Measurements from ENCODE around the gene TLNRD1.

The TLNRD1 gene

GRCh38 chr15:80978685-80979329, 21.9 kb upstream of the TLNRD1 start:
- no peak overlapping the region for H3K4me3 ChIP-seq (ENCODE audit: low read length)
- H2AFZ ChIP-seq (ENCODE audit: low read length), result no peak overlapping the region
- H3K9me2 ChIP-seq (replicated peaks; ENCODE audit: insufficient read depth, low read length), result no peaks in the 10 kb centered on the region
- H3K36me3 ChIP-seq (replicated peaks; ENCODE audit: insufficient read depth, low read length), result peaks cover 8% of the 10 kb centered on the region; the same call in 1 of the 2 replicates
- no peaks in the 10 kb centered on the region for H3K4me1 ChIP-seq (ENCODE audit: low read length)
- H3K79me2 ChIP-seq (ENCODE audit: low read length), result peaks cover 73% of the 10 kb centered on the region
- DNase-seq, result no peak
- H3K27ac ChIP-seq (ENCODE audit: low read length), result no peak overlapping the region
- no peaks in the 10 kb centered on the region for H3F3A ChIP-seq (ENCODE audit: insufficient read depth, low read length)
- TF ChIP-seq EZH2phosphoT487 (IDR thresholded peaks at IDR 0.05; ENCODE audit: low read length) (no peak), EZH2 (optimal IDR thresholded peaks at IDR 0.05; ENCODE audit: low read depth, low read length) (no peak)
- TF ChIP-seq, protein P1, sequence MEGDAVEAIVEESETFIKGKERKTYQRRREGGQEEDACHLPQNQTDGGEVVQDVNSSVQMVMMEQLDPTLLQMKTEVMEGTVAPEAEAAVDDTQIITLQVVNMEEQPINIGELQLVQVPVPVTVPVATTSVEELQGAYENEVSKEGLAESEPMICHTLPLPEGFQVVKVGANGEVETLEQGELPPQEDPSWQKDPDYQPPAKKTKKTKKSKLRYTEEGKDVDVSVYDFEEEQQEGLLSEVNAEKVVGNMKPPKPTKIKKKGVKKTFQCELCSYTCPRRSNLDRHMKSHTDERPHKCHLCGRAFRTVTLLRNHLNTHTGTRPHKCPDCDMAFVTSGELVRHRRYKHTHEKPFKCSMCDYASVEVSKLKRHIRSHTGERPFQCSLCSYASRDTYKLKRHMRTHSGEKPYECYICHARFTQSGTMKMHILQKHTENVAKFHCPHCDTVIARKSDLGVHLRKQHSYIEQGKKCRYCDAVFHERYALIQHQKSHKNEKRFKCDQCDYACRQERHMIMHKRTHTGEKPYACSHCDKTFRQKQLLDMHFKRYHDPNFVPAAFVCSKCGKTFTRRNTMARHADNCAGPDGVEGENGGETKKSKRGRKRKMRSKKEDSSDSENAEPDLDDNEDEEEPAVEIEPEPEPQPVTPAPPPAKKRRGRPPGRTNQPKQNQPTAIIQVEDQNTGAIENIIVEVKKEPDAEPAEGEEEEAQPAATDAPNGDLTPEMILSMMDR (IDR thresholded peaks at IDR 0.05; ENCODE audit: low read length), result no peak
- H3K4me2 ChIP-seq (ENCODE audit: low read depth, low read length), result no peak overlapping the region
- no peak overlapping the region for H3K9ac ChIP-seq (ENCODE audit: low read length)
- no peaks in the 10 kb centered on the region for H3K9me3 ChIP-seq (replicated peaks; ENCODE audit: insufficient read depth, low read length)
- peaks cover 13% of the 10 kb centered on the region; the same call in 1 of the 2 replicates for H4K20me1 ChIP-seq (ENCODE audit: insufficient read depth, low read length)
- H3K27me3 ChIP-seq (replicated peaks; ENCODE audit: insufficient read depth, low read length), result no peaks in the 10 kb centered on the region

DNA sequence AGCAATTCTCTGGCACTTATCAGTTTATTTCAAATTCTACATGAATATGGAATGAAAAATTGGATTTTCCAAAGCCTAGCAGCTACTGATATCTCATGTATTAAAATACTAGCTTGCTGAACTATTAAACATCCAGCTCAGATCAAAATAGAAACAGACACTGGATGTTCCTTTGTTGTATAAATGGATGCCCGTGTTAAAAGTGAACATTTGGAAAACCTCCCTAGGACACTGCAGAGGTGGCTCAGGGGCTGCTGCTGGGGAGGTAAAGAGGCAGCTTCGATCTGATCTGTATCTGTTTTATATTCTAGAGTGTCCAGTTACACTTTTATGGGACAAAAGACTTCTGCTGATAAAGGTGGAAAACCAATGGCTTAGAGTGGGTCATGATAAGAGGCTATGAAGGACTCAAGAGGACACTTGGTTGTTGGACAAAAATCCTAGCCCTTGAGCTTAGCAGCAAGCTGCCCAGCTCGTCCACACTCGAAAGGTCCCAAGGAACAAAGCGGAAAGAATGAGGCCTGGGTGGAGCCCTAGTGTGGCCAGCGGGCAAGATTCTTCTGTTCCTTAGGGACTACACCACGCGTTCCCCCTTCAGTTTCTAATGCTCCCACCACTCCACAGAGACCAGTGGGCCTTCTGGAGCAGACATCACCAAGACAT, 21.1 kb upstream of the TLNRD1 start:
- no peaks in the 10 kb centered on the region for H3K4me1 ChIP-seq (ENCODE audit: low read length)
- DNase-seq, result no peak
- H3K9me2 ChIP-seq (replicated peaks; ENCODE audit: insufficient read depth, low read length), result no peaks in the 10 kb centered on the region
- H3K27ac ChIP-seq (ENCODE audit: low read length), result no peak overlapping the region
- no peak overlapping the region for H2AFZ ChIP-seq (ENCODE audit: low read length)
- peaks cover 76% of the 10 kb centered on the region for H3K79me2 ChIP-seq (ENCODE audit: low read length)
- TF ChIP-seq EZH2 (optimal IDR thresholded peaks at IDR 0.05; ENCODE audit: low read depth, low read length), result no peak
- TF ChIP-seq EZH2phosphoT487 (IDR thresholded peaks at IDR 0.05; ENCODE audit: low read length), result no peak
- TF ChIP-seq, protein P1 (IDR thresholded peaks at IDR 0.05; ENCODE audit: low read length), result no peak
- H3K9ac ChIP-seq (ENCODE audit: low read length), result no peak overlapping the region
- no peaks in the 10 kb centered on the region for H3K9me3 ChIP-seq (replicated peaks; ENCODE audit: insufficient read depth, low read length)
- H3K36me3 ChIP-seq (replicated peaks; ENCODE audit: insufficient read depth, low read length), result peaks cover 8% of the 10 kb centered on the region; the same call in 1 of the 2 replicates
- H3F3A ChIP-seq (ENCODE audit: insufficient read depth, low read length), result no peaks in the 10 kb centered on the region
- H4K20me1 ChIP-seq (ENCODE audit: insufficient read depth, low read length), result peaks cover 9% of the 10 kb centered on the region; the same call in 1 of the 2 replicates
- H3K4me3 ChIP-seq (ENCODE audit: low read length), result no peak overlapping the region
- no peaks in the 10 kb centered on the region for H3K27me3 ChIP-seq (replicated peaks; ENCODE audit: insufficient read depth, low read length)
- H3K4me2 ChIP-seq (ENCODE audit: low read depth, low read length), result no peak overlapping the region

- no peaks in the 10 kb centered on the region for H3K9me3 ChIP-seq (replicated peaks; ENCODE audit: insufficient read depth, low read length)
- peaks cover 86% of the 10 kb centered on the region for H3K79me2 ChIP-seq (ENCODE audit: low read length)
- H2AFZ ChIP-seq (ENCODE audit: low read length), result no peak overlapping the region
- H3F3A ChIP-seq (ENCODE audit: insufficient read depth, low read length), result no peaks in the 10 kb centered on the region
- no peak overlapping the region for H3K4me2 ChIP-seq (ENCODE audit: low read depth, low read length)
- no peaks in the 10 kb centered on the region for H3K9me2 ChIP-seq (replicated peaks; ENCODE audit: insufficient read depth, low read length)
- DNase-seq, result no peak
- no peak overlapping the region for H3K9ac ChIP-seq (ENCODE audit: low read length)
- no peaks in the 10 kb centered on the region for H3K27me3 ChIP-seq (replicated peaks; ENCODE audit: insufficient read depth, low read length)
- H3K36me3 ChIP-seq (replicated peaks; ENCODE audit: insufficient read depth, low read length), result peaks cover 8% of the 10 kb centered on the region; the same call in 1 of the 2 replicates
- no peaks in the 10 kb centered on the region for H3K4me1 ChIP-seq (ENCODE audit: low read length)
- TF ChIP-seq, protein P1 (IDR thresholded peaks at IDR 0.05; ENCODE audit: low read length), result no peak; the same call in 1 of the 2 replicates
- TF ChIP-seq EZH2phosphoT487 (IDR thresholded peaks at IDR 0.05; ENCODE audit: low read length) (no peak), EZH2 (optimal IDR thresholded peaks at IDR 0.05; ENCODE audit: low read depth, low read length) (no peak)
- no peak overlapping the region for H3K27ac ChIP-seq (ENCODE audit: low read length)
- no peak overlapping the region for H3K4me3 ChIP-seq (ENCODE audit: low read length)
- H4K20me1 ChIP-seq (ENCODE audit: insufficient read depth, low read length), result peaks cover 9% of the 10 kb centered on the region; the same call in 1 of the 2 replicates
Measured at GRCh38 chr15:80982205-80982604, 18.5 kb upstream of the TLNRD1 start.
